ENCODE results near the gene VPS16. TPM values are rescaled to one million over a fixed set of nuclear protein-coding genes. Genes with fewer than 3 reads are reported as not detected.

The VPS16 gene
- total and polyA plus RNA-seq, 2 experiments from 2014 or later = 24.2 to 35.2 TPM

DNA sequence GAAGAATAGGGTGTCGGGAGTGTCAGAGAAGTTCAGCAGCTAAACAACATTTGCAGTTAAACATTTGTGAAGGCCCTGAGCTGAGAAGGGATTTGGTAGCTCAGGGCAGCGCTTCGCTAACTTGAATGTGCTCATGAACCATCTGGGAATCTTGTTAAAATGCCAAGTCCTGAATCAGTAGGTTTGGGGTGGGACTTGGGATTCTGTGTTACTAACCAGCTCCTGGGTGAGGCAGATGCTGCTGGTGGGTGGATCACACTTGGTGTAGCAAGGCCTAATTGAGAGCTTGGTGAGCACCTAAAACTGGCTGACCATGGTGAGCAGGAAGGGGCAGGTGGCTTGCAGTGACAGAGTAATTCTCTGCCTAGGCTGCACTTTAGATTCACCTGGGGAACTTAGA lies 38.6 kb downstream of the VPS16 start:
- Histone ChIP-seq H3K4me1 (ENCODE audit: insufficient read depth) (peaks cover 12% of the 10 kb centered on the region), H3K27me3 (replicated peaks; ENCODE audit: insufficient read depth) (no peaks in the 10 kb centered on the region), H3K27ac (peak overlapping the region; percentile 49), H3K79me2 (ENCODE audit: insufficient read depth) (peaks cover 91% of the 10 kb centered on the region), H3K4me3 (no peak overlapping the region), H4K20me1 (ENCODE audit: insufficient read depth) (peaks cover 6% of the 10 kb centered on the region; the same call in 1 of the 2 replicates), H3F3A (ENCODE audit: insufficient read depth) (peaks cover 19% of the 10 kb centered on the region), H3K9me3 (ENCODE audit: low read depth) (no peaks in the 10 kb centered on the region), H3K4me2 (ENCODE audit: unreplicated experiment) (peak overlapping the region; percentile 29), H3K9me2 (ENCODE audit: insufficient read depth) (no peaks in the 10 kb centered on the region), H3K9ac (0 out of 2 replicates have a peak overlapping the region, but pooled peaks have one; percentile 19), H3K36me3 (ENCODE audit: low read depth) (no peaks in the 10 kb centered on the region), H2AFZ (no peak overlapping the region)
- in situ Hi-C loops (cut with MboI) = no loop called here
- TF ChIP-seq EZH2 (IDR thresholded peaks at IDR 0.05; ENCODE audit: insufficient read depth, poor library complexity, severe bottlenecking) (no peak), EZH2phosphoT487 (IDR thresholded peaks at IDR 0.05; ENCODE audit: insufficient read depth, low read depth) (no peak)
- 3 to 4% methylated on average over 3 of the region's 3 CpGs for WGBS, 2 experiments (ENCODE audit: low coverage in 1 of 2, low lambda C conversion rate in 2 of 2, missing lambda C conversion rate in 2 of 2)
- DNase-seq = peak; percentile 95

- in situ Hi-C loops (cut with MboI) = no loop called here
- H2AFZ ChIP-seq = no peak overlapping the region
- no peaks in the 10 kb centered on the region for H3K36me3 ChIP-seq (ENCODE audit: low read depth)
- peaks cover 18% of the 10 kb centered on the region for H3K4me1 ChIP-seq (ENCODE audit: insufficient read depth)
- no peak overlapping the region for H3K27ac ChIP-seq
- no peak for DNase-seq
- H3K9ac ChIP-seq = no peak overlapping the region
- 83 to 88% methylated on average over 7 of the region's 7 CpGs for WGBS, 2 experiments (ENCODE audit: low coverage in 1 of 2, low lambda C conversion rate in 2 of 2, missing lambda C conversion rate in 2 of 2)
- H3K79me2 ChIP-seq (ENCODE audit: insufficient read depth) = peaks cover 91% of the 10 kb centered on the region
- H3F3A ChIP-seq (ENCODE audit: insufficient read depth) = peaks cover 19% of the 10 kb centered on the region
- no peak overlapping the region for H3K4me2 ChIP-seq (ENCODE audit: unreplicated experiment)
- H3K27me3 ChIP-seq (replicated peaks; ENCODE audit: insufficient read depth) = no peaks in the 10 kb centered on the region
- peaks cover 10% of the 10 kb centered on the region; the same call in 1 of the 2 replicates for H4K20me1 ChIP-seq (ENCODE audit: insufficient read depth)
- TF ChIP-seq EZH2phosphoT487 (IDR thresholded peaks at IDR 0.05; ENCODE audit: insufficient read depth, low read depth) = no peak
- no peak for TF ChIP-seq EZH2 (IDR thresholded peaks at IDR 0.05; ENCODE audit: insufficient read depth, poor library complexity, severe bottlenecking)
- H3K9me2 ChIP-seq (ENCODE audit: insufficient read depth) = no peaks in the 10 kb centered on the region
- H3K9me3 ChIP-seq (ENCODE audit: low read depth) = no peaks in the 10 kb centered on the region
- no peak overlapping the region for H3K4me3 ChIP-seq
Observed at GRCh38 chr20:2880650-2881049, 40.1 kb downstream of the VPS16 start.

DNA sequence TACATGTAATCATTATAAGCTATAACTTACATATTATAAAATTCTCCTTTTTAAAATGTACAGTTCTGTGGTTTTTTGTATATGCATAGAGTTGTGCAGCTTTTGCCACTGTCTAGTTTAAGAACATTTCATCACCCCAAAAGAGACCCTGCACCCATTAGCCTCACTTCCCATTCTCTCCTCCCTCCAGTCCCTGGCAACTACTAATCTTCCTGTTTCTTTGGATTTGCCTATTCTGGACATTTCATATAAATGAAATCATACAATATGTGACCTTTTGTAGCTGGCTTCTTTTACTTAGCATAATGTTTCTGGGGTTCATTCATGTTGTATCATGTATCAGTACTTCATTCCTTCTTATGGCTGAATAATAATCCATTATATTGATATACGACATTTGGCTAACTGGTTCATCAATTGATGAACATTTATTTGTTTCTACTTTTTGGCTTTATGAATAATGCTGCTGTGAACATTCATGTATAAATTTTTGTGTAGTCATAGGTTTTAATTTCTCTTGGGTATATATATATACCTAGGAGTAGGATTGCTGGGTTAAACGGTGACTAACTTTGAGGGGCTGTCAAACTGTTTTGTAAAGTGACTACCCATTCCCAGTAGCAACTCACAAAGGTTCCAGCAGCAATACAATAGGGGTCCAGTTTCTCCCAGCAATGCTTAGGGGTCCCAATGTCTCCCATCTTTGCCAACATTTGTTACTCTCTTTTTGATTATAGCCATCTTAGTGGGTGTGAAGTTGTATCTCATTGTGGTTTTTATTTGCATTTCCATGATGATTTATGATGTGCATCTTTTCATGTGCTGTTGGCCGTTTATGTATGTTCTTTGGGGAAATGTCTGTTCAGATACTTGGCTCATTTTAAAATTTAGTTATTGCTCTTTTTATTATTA lies 43.4 kb downstream of the VPS16 start:
- in situ Hi-C loops (cut with MboI) = no loop called here
- H3K9me2 ChIP-seq (ENCODE audit: insufficient read depth) = no peaks in the 10 kb centered on the region

DNA sequence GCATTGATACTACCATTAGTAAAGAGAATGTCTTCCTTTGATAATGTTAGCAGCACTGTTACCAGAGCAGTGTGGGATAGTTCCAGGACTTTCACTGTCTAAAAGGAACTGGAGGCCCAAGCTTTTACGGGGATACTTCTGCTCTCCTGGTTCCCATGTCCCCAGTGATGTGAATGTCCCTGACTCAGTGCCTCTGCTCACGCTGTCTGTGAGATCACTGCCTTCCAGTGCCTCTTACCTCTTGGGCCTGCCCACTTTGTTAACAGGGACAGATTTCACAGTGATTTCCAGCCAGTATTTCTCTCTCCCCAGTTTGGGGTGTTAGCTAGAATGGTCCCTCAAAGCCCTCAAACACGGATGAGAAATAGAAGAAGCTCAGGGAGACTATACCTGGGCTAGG lies 47.2 kb downstream of the VPS16 start:
- H3F3A ChIP-seq (ENCODE audit: insufficient read depth) = no peaks in the 10 kb centered on the region
- H4K20me1 ChIP-seq (ENCODE audit: insufficient read depth) = peaks cover 14% of the 10 kb centered on the region
- H3K9ac ChIP-seq = no peak overlapping the region
- no peaks in the 10 kb centered on the region for H3K9me2 ChIP-seq (ENCODE audit: insufficient read depth)
- H3K79me2 ChIP-seq (ENCODE audit: insufficient read depth) = peaks cover 98% of the 10 kb centered on the region
- H3K9me3 ChIP-seq (ENCODE audit: low read depth) = no peaks in the 10 kb centered on the region
- TF ChIP-seq EZH2 (IDR thresholded peaks at IDR 0.05; ENCODE audit: insufficient read depth, poor library complexity, severe bottlenecking) (no peak), EZH2phosphoT487 (IDR thresholded peaks at IDR 0.05; ENCODE audit: insufficient read depth, low read depth) (no peak)
- in situ Hi-C loops (cut with MboI) = no loop called here
- no peak for DNase-seq
- H3K4me3 ChIP-seq = no peak overlapping the region
- 88 to 94% methylated on average over 3 of the region's 3 CpGs for WGBS, 2 experiments (ENCODE audit: low coverage in 1 of 2, low lambda C conversion rate in 2 of 2, missing lambda C conversion rate in 2 of 2)
- no peak overlapping the region for H3K27ac ChIP-seq
- no peaks in the 10 kb centered on the region for H3K36me3 ChIP-seq (ENCODE audit: low read depth)
- no peak overlapping the region for H2AFZ ChIP-seq
- peaks cover 12% of the 10 kb centered on the region for H3K4me1 ChIP-seq (ENCODE audit: insufficient read depth)
- H3K4me2 ChIP-seq (ENCODE audit: unreplicated experiment) = no peak overlapping the region
- H3K27me3 ChIP-seq (replicated peaks; ENCODE audit: insufficient read depth) = no peaks in the 10 kb centered on the region

More for the DNA sequence above, 43.4 kb downstream of the VPS16 start:
- no peak overlapping the region for H3K4me2 ChIP-seq (ENCODE audit: unreplicated experiment)
- no peak overlapping the region for H3K27ac ChIP-seq
- no peaks in the 10 kb centered on the region for H3K27me3 ChIP-seq (replicated peaks; ENCODE audit: insufficient read depth)
- DNase-seq = no peak
- TF ChIP-seq EZH2phosphoT487 (IDR thresholded peaks at IDR 0.05; ENCODE audit: insufficient read depth, low read depth) = no peak
- no peak for TF ChIP-seq EZH2 (IDR thresholded peaks at IDR 0.05; ENCODE audit: insufficient read depth, poor library complexity, severe bottlenecking)
- peaks cover 13% of the 10 kb centered on the region for H3K4me1 ChIP-seq (ENCODE audit: insufficient read depth)
- H3K36me3 ChIP-seq (ENCODE audit: low read depth) = no peaks in the 10 kb centered on the region
- H2AFZ ChIP-seq = no peak overlapping the region
- H4K20me1 ChIP-seq (ENCODE audit: insufficient read depth) = peaks cover 10% of the 10 kb centered on the region; the same call in 1 of the 2 replicates
- H3F3A ChIP-seq (ENCODE audit: insufficient read depth) = peaks cover 9% of the 10 kb centered on the region
- H3K9me3 ChIP-seq (ENCODE audit: low read depth) = no peaks in the 10 kb centered on the region
- peaks cover 94% of the 10 kb centered on the region for H3K79me2 ChIP-seq (ENCODE audit: insufficient read depth)
- no peak overlapping the region for H3K4me3 ChIP-seq
- WGBS, 2 experiments (ENCODE audit: low coverage in 1 of 2, low lambda C conversion rate in 2 of 2, missing lambda C conversion rate in 2 of 2) = 88 to 94% methylated on average over 3 of the region's 3 CpGs
- H3K9ac ChIP-seq = no peak overlapping the region
